ENCODE results near the gene MANSC1.
A peak's percentile ranks its signal among the peaks of the same experiment; 100 is the strongest.

MANSC1 gene

DNA sequence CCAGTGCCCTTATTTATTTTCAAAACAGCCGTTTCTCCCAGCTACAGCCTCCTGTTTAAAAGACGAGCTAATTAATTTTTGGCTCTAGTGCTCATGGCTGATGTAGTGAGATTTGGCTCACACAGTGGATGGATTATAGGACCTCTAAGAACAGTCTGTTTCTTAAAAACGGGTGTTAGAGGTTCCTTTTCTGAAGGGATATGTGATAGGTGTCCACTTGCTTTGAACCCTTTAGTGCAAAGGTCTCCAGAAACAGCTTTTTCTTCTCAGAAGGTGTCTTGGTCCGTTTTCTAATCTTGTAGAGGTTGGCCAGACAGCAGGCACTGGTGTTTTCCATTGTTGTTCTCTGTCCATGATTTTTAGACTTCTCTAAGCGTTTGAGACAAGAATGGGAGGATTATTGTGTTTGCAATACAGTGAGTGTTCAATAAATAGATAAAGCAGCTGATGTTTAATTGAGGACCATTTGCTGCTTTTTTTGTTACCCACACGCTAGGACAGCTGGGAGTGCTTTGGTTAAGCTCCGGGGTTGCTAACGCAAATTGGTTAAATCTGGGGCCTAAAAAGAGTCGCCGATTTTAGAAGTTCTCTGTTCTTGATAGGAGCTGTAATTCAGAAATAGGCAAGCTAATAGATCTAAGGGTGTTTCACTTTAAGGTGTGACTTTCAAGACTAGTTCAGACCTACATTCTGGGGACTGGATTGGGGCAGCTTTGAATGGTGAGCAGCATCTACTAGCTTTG, 7.8 kb upstream of the MANSC1 start:
- TF ChIP-seq, protein P1, sequence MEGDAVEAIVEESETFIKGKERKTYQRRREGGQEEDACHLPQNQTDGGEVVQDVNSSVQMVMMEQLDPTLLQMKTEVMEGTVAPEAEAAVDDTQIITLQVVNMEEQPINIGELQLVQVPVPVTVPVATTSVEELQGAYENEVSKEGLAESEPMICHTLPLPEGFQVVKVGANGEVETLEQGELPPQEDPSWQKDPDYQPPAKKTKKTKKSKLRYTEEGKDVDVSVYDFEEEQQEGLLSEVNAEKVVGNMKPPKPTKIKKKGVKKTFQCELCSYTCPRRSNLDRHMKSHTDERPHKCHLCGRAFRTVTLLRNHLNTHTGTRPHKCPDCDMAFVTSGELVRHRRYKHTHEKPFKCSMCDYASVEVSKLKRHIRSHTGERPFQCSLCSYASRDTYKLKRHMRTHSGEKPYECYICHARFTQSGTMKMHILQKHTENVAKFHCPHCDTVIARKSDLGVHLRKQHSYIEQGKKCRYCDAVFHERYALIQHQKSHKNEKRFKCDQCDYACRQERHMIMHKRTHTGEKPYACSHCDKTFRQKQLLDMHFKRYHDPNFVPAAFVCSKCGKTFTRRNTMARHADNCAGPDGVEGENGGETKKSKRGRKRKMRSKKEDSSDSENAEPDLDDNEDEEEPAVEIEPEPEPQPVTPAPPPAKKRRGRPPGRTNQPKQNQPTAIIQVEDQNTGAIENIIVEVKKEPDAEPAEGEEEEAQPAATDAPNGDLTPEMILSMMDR (IDR thresholded peaks at IDR 0.05) = no peak

DNA sequence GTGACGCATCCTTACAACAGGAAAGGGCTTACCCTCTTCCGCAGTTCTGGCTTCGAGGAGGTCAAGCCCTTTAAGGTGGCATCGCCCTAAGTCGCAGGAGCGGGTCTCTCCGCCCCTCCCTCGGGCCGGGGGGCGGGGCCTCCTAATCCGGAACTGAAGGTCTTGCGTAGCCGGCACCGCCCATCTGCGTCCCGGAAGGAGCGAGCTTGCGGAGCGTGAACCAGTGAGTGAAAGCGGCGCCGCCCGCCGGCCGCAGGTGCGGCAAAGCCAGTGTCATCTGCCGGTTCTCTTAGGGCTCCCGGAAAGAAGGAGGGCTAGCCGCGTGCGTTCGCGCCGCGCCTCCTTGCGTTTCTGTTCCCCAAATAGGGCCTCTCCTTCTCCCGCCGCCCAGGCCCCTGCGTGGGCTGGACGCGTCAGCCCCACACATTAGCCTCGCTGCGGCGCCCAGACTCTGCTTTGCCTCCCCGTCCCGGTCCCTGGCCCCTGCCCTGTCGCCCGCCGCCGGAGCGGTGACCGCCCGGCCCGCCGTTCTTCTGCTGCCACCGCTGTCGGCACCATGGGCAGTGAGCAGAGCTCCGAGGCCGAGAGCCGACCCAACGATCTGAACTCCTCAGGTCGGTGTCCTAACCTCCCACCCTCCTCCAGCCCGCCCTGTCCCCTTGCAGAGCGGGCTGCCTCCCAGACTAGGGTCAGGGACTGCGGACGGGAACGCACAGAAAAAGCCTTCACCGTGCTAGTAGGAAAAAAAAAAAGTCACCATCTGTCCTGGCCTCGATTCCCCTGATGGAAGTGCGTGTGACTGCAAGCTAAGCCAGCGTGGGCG, 7.1 kb upstream of the MANSC1 start, which contains the start of gene BORCS5:
Gene BORCS5, plus strand, starts transcription at position 183 of the 823 bp plus-strand sequence. Its CDS starts 374 bp downstream, at position 557.
- TF ChIP-seq, protein P1 (IDR thresholded peaks at IDR 0.05) = peak; percentile 48; the same call in 1 of the 2 replicates

DNA sequence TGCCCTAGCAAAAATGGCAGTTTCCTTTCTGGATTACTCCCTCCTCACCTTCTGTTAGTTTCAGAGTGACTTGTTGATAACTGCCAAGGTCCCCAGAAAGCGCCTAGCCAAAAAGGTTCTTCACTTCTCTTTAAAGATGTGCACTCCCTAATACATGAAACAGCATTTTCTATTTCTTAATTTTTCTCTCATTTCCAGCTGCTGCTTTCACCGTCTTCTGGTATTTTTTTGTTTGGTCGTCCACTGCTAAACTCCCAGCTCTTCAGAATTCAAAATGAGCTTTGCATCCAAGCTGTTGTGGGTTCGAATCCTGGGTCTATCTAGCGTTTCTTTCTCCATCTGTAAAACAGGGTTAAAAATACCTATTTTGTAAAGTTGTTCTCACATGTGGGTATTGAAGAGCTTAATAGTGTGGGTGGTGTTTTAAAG, 6.4 kb upstream of the MANSC1 start:
- TF ChIP-seq, protein P1 (IDR thresholded peaks at IDR 0.05) = no peak

DNA sequence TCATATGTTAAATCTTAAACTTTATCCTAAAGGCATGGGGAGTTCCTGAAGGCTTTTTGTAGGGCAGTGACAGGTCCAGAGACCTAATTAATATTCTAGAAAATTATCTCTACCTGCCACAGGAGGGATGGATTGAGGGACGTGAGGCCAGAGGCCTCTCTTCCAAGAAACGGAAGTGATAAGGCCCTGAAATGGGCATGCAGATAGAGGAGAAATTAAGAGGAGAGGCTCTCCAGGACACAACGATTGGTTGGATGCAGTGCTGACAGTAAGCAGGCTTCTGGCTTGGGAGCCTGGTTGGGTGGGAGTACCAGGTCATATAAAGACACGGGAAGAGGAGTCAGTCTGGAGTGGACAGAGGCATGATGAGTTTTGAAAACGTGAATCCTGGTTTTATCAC, 3.8 kb upstream of the MANSC1 start:
- TF ChIP-seq, protein P1 (IDR thresholded peaks at IDR 0.05) = no peak

DNA sequence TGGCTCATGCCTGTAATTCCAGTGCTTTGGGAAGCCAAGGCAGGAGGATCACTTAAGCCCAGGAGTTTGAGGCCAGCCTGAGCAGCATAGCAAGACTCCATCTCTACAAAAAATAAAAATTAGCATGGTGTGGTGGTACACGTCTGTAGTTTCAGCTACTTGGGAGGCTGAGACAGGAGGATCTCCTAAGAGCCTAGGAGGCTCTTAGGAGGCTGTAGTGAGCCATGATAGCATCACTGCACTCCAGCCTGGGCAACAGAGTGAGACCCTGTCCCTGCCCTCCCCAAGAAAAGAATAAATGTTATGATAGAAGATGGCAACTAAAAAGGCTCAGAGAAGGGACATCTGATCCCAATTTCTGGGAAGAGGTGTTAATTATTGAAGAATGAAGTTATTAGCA, 3.2 kb upstream of the MANSC1 start:
- TF ChIP-seq, protein P1 (IDR thresholded peaks at IDR 0.05) = no peak

DNA sequence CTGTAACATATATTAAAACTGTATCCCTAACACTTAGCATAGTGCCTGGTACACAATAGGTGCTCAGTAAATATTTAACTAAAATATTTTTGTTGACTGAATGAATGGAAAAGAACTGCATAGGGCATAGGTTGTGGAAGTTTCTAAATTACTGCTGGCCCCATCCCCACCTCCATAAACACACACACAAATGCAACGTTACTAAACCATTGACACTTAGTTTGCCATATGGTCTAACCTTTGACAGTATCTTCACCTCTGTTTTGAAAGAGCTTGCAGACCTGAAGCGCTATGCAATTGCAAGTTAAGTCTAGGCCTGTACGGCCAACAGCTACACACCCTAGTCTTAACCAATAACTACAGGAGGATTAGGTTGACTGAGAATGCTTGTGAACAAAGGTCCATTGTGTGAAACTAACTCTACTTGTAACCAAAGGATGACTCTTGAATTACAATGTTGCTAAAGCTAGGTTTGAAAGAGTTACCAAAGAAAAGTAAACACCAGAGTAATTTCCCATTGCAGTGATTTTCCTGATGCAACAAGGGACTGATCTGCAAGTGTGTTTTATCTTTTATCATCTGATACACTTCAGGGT, 924 bp upstream of the MANSC1 start:
- TF ChIP-seq, protein P1 (IDR thresholded peaks at IDR 0.05) = no peak

DNA sequence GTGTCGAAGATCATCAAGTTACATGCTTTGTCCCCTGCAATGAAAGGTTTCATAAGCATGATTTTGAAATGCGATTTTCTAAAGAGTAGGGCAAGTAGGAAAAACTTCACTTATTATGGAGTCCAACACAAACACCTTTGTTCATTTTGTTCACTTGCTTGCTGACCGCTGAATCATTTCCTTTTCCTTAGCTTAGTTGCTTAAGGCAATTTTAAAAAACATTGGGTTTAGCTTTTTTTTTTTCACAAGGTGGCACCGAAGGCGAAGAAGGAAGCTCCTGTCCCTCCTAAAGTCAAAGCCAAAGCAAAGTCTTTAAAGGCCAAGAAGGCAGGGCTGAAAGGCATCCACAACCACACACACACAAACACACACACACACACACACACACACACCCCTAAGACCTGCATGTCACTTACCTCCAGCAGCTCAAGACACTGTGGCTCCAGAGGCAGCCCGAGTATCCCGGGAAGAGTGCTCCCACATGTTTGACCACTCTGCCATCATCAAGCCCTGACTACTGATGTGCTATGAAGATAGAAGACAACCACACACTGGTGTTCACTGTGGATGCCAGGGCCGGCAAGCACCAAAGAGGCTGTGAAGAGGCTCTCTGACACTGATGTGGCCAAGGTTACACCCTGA, 11.4 kb downstream of the MANSC1 start:
- TF ChIP-seq, protein P1 (IDR thresholded peaks at IDR 0.05) = no peak
